ENCODE measurements around the gene LAMA3. TPM values are rescaled to one million over a fixed set of nuclear protein-coding genes. Genes with fewer than 3 reads are reported as not detected.

Gene LAMA3
- total RNA-seq, 1 donor from 2014 or later, result 0.47 TPM

- Mint-ChIP-seq H3K27ac (no peak overlapping the region), H3K36me3 (no peaks in the 10 kb centered on the region), H3K27me3 (ENCODE audit: insufficient read depth, low read depth) (no peaks in the 10 kb centered on the region), H3K4me3 (no peak overlapping the region), H3K9me3 (peaks cover 2% of the 10 kb centered on the region), H3K4me1 (peaks cover 2% of the 10 kb centered on the region)
- Histone ChIP-seq H3K36me3 (no peaks in the 10 kb centered on the region), H3K4me1 (no peaks in the 10 kb centered on the region), H3K9me3 (ENCODE audit: low read depth) (no peaks in the 10 kb centered on the region), H3K4me3 (no peak overlapping the region), H3K79me2 (ENCODE audit: low read depth) (no peaks in the 10 kb centered on the region), H4K20me1 (ENCODE audit: low read depth) (no peaks in the 10 kb centered on the region), H2AFZ (replicated peaks) (no peak overlapping the region), H3F3A (ENCODE audit: low read depth) (no peaks in the 10 kb centered on the region), H3K4me2 (no peak overlapping the region), H3K27me3 (no peaks in the 10 kb centered on the region), H3K9ac (no peak overlapping the region), H3K27ac (no peak overlapping the region)
- TF ChIP-seq EZH2phosphoT487 (IDR thresholded peaks at IDR 0.05) (no peak), EZH2 (IDR thresholded peaks at IDR 0.05) (no peak), CTCF (IDR thresholded peaks at IDR 0.05) (no peak)
- DNase-seq (ENCODE audit: low spot score), result no peak
Observed at GRCh38 chr18:23963443-23964165, 274.4 kb downstream of the LAMA3 start.

GRCh38 chr18:23964282-23965238 lies 275.3 kb downstream of the LAMA3 start:
- Mint-ChIP-seq H3K27ac (no peak overlapping the region), H3K9me3 (peaks cover 2% of the 10 kb centered on the region), H3K4me3 (no peak overlapping the region), H3K4me1 (peaks cover 6% of the 10 kb centered on the region), H3K36me3 (no peaks in the 10 kb centered on the region), H3K27me3 (ENCODE audit: insufficient read depth, low read depth) (peaks cover 3% of the 10 kb centered on the region)
- Histone ChIP-seq H3F3A (ENCODE audit: low read depth) (no peaks in the 10 kb centered on the region), H3K27ac (no peak overlapping the region), H3K27me3 (no peaks in the 10 kb centered on the region), H3K9ac (no peak overlapping the region), H3K9me3 (ENCODE audit: low read depth) (no peaks in the 10 kb centered on the region), H3K4me3 (no peak overlapping the region), H3K79me2 (ENCODE audit: low read depth) (no peaks in the 10 kb centered on the region), H3K4me2 (no peak overlapping the region), H3K4me1 (no peaks in the 10 kb centered on the region), H3K36me3 (no peaks in the 10 kb centered on the region), H2AFZ (replicated peaks) (peak overlapping the region; percentile 85), H4K20me1 (ENCODE audit: low read depth) (no peaks in the 10 kb centered on the region)
- DNase-seq (ENCODE audit: low spot score), result no peak
- no peak for TF ChIP-seq EZH2phosphoT487 (IDR thresholded peaks at IDR 0.05)

- Histone ChIP-seq H3K79me2 (ENCODE audit: low read depth) (no peaks in the 10 kb centered on the region), H3K4me2 (no peak overlapping the region), H3K36me3 (no peaks in the 10 kb centered on the region), H3K4me3 (no peak overlapping the region), H3K9ac (no peak overlapping the region), H2AFZ (replicated peaks) (no peak overlapping the region), H4K20me1 (ENCODE audit: low read depth) (no peaks in the 10 kb centered on the region), H3K9me3 (ENCODE audit: low read depth) (no peaks in the 10 kb centered on the region), H3K4me1 (peaks cover 7% of the 10 kb centered on the region), H3K27me3 (no peaks in the 10 kb centered on the region), H3K27ac (no peak overlapping the region), H3F3A (ENCODE audit: low read depth) (peaks cover 7% of the 10 kb centered on the region)
- H3K27me3 Mint-ChIP-seq (ENCODE audit: insufficient read depth, low read depth), result peaks cover 3% of the 10 kb centered on the region
- H3K9me3 Mint-ChIP-seq, result peaks cover 2% of the 10 kb centered on the region
- H3K27ac Mint-ChIP-seq, result no peak overlapping the region
- DNase-seq (ENCODE audit: low spot score), result no peak
- no peaks in the 10 kb centered on the region for H3K36me3 Mint-ChIP-seq
- no peak overlapping the region for H3K4me3 Mint-ChIP-seq
- TF ChIP-seq CTCF (IDR thresholded peaks at IDR 0.05), result no peak
- TF ChIP-seq EZH2phosphoT487 (IDR thresholded peaks at IDR 0.05), result no peak
- no peak for TF ChIP-seq EZH2 (IDR thresholded peaks at IDR 0.05)
- H3K4me1 Mint-ChIP-seq, result peaks cover 9% of the 10 kb centered on the region
Observed at GRCh38 chr18:23966909-23967308, 277.7 kb downstream of the LAMA3 start.

All from neural progenitor cell (in vitro differentiated cells).